IMR-90 (cell line): ENCODE results near the gene HERC4.

Experiments used
- MAFK ChIP-seq: IDR thresholded peaks from 2 replicates; pipeline ENCODE4 v1.6.1; 2012; ENCODE audit warnings: low read depth, low read length, improper control_type of control experiment
- TF ChIP-seq, protein P1 (sequence below): conservative IDR thresholded peaks from 2 replicates; pipeline ENCODE4 v1.5.1; 2012; ENCODE audit warnings: mild to moderate bottlenecking, low read depth, low read length, improper control_type of control experiment

DNA sequence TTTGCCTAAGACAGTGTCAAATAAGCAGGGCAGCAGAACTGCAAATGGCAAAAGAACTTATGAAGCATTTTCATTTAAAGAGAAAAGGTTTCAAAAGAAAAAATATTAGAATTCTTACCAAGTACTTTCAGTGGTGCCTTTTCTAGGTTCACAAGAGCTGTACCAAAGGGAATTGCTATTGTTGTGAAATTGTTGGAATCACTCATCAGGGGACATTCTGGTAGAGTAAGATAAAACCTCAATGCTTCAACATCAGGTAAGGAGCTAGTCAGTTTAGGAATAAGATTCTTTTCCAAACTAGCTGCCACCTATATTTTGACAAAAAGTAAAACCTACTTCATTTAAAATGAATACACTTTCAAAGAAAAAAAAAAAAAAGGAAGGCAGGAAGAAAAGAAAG, 85.0 kb downstream of the HERC4 start:
- TF ChIP-seq, protein P1, sequence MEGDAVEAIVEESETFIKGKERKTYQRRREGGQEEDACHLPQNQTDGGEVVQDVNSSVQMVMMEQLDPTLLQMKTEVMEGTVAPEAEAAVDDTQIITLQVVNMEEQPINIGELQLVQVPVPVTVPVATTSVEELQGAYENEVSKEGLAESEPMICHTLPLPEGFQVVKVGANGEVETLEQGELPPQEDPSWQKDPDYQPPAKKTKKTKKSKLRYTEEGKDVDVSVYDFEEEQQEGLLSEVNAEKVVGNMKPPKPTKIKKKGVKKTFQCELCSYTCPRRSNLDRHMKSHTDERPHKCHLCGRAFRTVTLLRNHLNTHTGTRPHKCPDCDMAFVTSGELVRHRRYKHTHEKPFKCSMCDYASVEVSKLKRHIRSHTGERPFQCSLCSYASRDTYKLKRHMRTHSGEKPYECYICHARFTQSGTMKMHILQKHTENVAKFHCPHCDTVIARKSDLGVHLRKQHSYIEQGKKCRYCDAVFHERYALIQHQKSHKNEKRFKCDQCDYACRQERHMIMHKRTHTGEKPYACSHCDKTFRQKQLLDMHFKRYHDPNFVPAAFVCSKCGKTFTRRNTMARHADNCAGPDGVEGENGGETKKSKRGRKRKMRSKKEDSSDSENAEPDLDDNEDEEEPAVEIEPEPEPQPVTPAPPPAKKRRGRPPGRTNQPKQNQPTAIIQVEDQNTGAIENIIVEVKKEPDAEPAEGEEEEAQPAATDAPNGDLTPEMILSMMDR, result no peak
- no peak for TF ChIP-seq MAFK
